ENCODE results near the gene OR2T27. TPM values are rescaled to one million over a fixed set of nuclear protein-coding genes. Genes with fewer than 3 reads are reported as not detected.

Gene OR2T27
- total RNA-seq, 1 donor from 2014 or later = not detected

DNA sequence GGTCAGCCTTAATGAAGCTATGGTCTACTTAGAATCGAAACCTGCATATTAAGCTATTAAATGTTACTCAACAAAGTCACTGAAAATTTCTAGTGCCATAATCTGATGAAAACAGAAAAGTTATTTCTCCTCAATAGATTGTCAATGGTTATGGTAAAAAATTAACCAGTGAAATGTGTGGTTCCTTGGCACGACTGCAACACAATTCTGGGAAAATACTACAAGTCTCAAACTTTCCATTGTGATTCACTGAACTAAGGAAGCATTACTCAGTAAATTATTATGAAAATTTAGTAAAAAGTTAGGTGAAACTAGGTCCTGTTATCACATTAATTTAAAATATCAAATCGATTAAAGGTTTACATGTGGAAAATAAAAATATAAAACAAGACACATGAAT, 45.0 kb downstream of the OR2T27 start:
- DNase-seq (ENCODE audit: low spot score) = no peak
- Mint-ChIP-seq H3K36me3 (ENCODE audit: low read depth, unreplicated experiment) (no peaks in the 10 kb centered on the region), H3K4me1 (ENCODE audit: unreplicated experiment) (no peaks in the 10 kb centered on the region), H3K4me3 (ENCODE audit: unreplicated experiment) (no peak overlapping the region), H3K27me3 (ENCODE audit: unreplicated experiment) (no peaks in the 10 kb centered on the region), H3K9me3 (ENCODE audit: unreplicated experiment) (peaks cover 18% of the 10 kb centered on the region), H3K27ac (ENCODE audit: unreplicated experiment) (no peak overlapping the region)
- TF ChIP-seq, protein P1, sequence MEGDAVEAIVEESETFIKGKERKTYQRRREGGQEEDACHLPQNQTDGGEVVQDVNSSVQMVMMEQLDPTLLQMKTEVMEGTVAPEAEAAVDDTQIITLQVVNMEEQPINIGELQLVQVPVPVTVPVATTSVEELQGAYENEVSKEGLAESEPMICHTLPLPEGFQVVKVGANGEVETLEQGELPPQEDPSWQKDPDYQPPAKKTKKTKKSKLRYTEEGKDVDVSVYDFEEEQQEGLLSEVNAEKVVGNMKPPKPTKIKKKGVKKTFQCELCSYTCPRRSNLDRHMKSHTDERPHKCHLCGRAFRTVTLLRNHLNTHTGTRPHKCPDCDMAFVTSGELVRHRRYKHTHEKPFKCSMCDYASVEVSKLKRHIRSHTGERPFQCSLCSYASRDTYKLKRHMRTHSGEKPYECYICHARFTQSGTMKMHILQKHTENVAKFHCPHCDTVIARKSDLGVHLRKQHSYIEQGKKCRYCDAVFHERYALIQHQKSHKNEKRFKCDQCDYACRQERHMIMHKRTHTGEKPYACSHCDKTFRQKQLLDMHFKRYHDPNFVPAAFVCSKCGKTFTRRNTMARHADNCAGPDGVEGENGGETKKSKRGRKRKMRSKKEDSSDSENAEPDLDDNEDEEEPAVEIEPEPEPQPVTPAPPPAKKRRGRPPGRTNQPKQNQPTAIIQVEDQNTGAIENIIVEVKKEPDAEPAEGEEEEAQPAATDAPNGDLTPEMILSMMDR (IDR thresholded peaks at IDR 0.05; ENCODE audit: unreplicated experiment) = no peak

Other genes with a start within 250 kb of the OR2T27 start
- gene OR2T2, start 209.9 kb downstream of the OR2T27 start, total RNA-seq (ENCODE audit: unreplicated experiment) = not detected
- gene OR2T3, start 182.2 kb downstream of the OR2T27 start, total RNA-seq (ENCODE audit: unreplicated experiment) = not detected
- not detected for gene OR2T5, start 166.9 kb downstream of the OR2T27 start, total RNA-seq (ENCODE audit: unreplicated experiment)
- not detected for gene OR2G6, start 147.5 kb downstream of the OR2T27 start, total RNA-seq (ENCODE audit: unreplicated experiment)
- not detected for gene OR2T29, start 92.8 kb downstream of the OR2T27 start, total RNA-seq (ENCODE audit: unreplicated experiment)
- not detected for gene OR2T34, start 80.8 kb downstream of the OR2T27 start, total RNA-seq (ENCODE audit: unreplicated experiment)
- not detected for gene OR2T10, start 57.8 kb downstream of the OR2T27 start, total RNA-seq (ENCODE audit: unreplicated experiment)
- not detected for gene OR2T11, start 20.4 kb downstream of the OR2T27 start, total RNA-seq (ENCODE audit: unreplicated experiment)
- gene OR2T35, start 10.2 kb downstream of the OR2T27 start, total RNA-seq (ENCODE audit: unreplicated experiment) = not detected
- not detected for gene OR14I1, start 47.2 kb upstream of the OR2T27 start, total RNA-seq (ENCODE audit: unreplicated experiment)
- gene LYPD8, start 100.2 kb upstream of the OR2T27 start, total RNA-seq (ENCODE audit: unreplicated experiment) = not detected
- gene SH3BP5L, start 170.4 kb upstream of the OR2T27 start, total RNA-seq (ENCODE audit: unreplicated experiment) = 30.7 TPM
- gene ZNF672, start 182.7 kb upstream of the OR2T27 start, total RNA-seq (ENCODE audit: unreplicated experiment) = 29.8 TPM
- gene ZNF692, start 203.6 kb upstream of the OR2T27 start, total RNA-seq (ENCODE audit: unreplicated experiment) = 26.8 TPM